GM23248 (cell line): ENCODE data around the gene FHL3.

Experiments used
- EZH2 ChIP-seq: fragments of 200-600 bp; sonication (generic); IDR thresholded peaks from 2 replicates; pipeline ENCODE4 v1.6.1; 2018; ENCODE audit warnings: antibody characterized with exemption, mild to moderate bottlenecking; ENCODE audit not compliant: insufficient read depth, poor library complexity, severe bottlenecking
- EZH2phosphoT487 ChIP-seq: fragments of 200-600 bp; sonication (generic); IDR thresholded peaks from 2 replicates; pipeline ENCODE4 v1.6.1; 2018; ENCODE audit warnings: antibody characterized with exemption, moderate library complexity, mild to moderate bottlenecking, low read depth; ENCODE audit not compliant: insufficient read depth

- TF ChIP-seq EZH2 (no peak), EZH2phosphoT487 (no peak)
Observed at GRCh38 chr1:38009841-38010180, 4.5 kb upstream of the FHL3 start.
